Activated naive CD4-positive, alpha-beta T cell treated with anti-CD3 and anti-CD28 coated beads, Interleukin-2, amount 50 U/mL, for 24 hours (primary cell): ENCODE measurements around the gene ACHE.
A peak's percentile ranks its signal among the peaks of the same experiment; 100 is the strongest.

ENCODE experiments used
- H3K27ac Mint-ChIP-seq: one replicate; pipeline ENCODE4 v1.8.0; 2021; ENCODE audit warnings: mild to moderate bottlenecking, mixed read lengths
- H3K27me3 Mint-ChIP-seq: one replicate; pipeline ENCODE4 v1.8.0; 2021; ENCODE audit warnings: mixed read lengths
- H3K36me3 Mint-ChIP-seq: one replicate; pipeline ENCODE4 v1.8.0; 2021; ENCODE audit warnings: mixed read lengths
- H3K4me1 Mint-ChIP-seq: one replicate; pipeline ENCODE4 v1.8.0; 2021; ENCODE audit warnings: mixed read lengths
- H3K4me3 Mint-ChIP-seq: one replicate; pipeline ENCODE4 v1.8.0; 2021; ENCODE audit warnings: mild to moderate bottlenecking, mixed read lengths
- H3K9me3 Mint-ChIP-seq: one replicate; pipeline ENCODE4 v1.8.0; 2021; ENCODE audit warnings: mixed read lengths

The ACHE gene

DNA sequence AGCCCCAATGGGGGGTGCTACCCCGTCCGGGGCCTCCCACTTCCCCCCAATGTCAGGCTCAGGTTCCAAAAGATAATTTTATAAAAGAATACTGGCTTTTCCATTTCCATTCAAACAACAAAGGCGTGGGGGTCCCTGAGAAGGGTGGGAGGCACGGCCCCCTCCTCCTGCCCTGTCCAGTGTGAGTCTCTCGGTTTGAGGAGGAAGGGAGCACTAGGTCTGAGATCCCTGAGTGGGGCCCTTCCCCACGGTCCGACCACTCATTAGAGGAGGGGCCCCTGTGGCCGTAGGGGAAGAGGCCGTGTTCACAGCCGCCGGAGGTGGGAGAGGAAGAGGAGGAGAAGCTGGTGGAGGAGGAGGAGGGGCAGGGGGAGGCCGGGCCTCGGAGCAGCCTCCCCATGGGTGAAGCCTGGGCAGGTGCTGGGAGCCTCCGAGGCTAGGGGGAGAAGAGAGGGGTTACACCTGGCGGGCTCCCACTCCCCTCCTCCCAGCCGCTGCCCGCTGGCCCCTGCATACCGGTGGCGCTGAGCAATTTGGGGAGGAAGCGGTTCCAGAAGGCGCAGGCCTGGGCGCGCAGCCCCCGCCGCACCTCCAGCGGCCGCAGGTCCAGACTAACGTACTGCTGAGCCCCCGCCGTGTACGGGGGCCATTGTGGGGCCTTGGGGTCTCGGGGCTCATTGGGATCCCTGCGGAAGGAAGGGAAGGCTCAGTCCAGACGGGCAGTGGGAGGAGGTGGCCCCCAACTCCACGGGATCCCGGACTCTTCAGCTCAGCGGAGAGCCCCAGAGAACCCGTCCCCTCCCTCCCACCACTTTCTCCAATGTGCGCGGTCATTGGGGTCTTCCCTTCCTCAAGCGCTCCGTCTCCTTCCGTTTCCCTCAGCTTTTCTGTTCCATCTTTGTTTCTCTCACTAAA lies 4.8 kb downstream of the ACHE start:
- H3K4me3 Mint-ChIP-seq: peak overlapping the region; percentile 89
- peaks cover 16% of the 10 kb centered on the region for H3K27me3 Mint-ChIP-seq
- no peaks in the 10 kb centered on the region for H3K9me3 Mint-ChIP-seq
- H3K36me3 Mint-ChIP-seq: peaks cover 20% of the 10 kb centered on the region
- H3K27ac Mint-ChIP-seq: no peak overlapping the region
- H3K4me1 Mint-ChIP-seq: peaks cover 38% of the 10 kb centered on the region

DNA sequence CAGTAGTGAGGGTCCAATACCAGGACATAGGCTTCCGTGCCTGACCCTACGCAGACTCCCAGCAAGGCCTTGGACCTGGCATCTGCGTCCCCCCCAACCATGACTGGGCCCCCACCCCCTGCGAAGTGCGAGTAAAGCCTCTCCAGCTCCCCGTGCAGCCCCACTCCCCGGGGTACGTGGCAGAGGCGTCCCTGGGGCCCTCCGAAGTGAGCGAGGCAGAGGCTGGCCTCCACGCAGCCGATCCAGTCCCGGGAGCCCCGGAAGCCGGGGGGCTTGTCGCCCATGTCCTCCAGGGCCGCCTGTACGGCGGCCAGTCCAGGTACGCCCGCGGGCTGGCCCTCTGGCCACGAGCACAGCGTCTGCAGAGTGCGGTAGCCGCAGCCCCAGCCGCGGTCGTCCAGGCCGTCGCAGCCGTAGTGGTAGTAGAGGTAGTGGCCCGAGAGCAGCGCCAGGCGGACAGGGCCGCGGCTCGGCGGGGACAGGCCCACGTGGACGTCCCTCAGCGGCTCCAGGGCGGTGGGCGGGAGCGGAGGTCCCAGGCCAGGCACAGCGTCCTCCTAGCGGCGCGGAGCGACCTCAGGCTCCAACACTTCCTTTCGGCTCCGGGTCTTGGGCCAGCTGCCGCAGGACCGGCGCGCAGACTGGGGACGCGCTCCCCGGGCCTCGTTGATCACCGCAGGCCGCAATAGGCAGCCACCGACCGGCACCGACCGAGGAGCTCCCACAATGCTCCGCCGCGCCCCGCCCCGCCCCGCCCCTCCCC lies 6.5 kb downstream of the ACHE start, which contains the start of gene UFSP1:
UFSP1 (minus strand) TSS at position 728 of the 763 bp plus-strand sequence; CDS start at position 284, 444 bp downstream.
- peaks cover 29% of the 10 kb centered on the region for H3K36me3 Mint-ChIP-seq
- H3K4me3 Mint-ChIP-seq: peak within 1 kb of the TSS; percentile 89
- no peaks in the 10 kb centered on the region for H3K9me3 Mint-ChIP-seq
- peak within 1 kb of the TSS; percentile 93 for H3K27ac Mint-ChIP-seq
- H3K4me1 Mint-ChIP-seq: peaks cover 37% of the 10 kb centered on the region
- peaks cover 15% of the 10 kb centered on the region for H3K27me3 Mint-ChIP-seq

DNA sequence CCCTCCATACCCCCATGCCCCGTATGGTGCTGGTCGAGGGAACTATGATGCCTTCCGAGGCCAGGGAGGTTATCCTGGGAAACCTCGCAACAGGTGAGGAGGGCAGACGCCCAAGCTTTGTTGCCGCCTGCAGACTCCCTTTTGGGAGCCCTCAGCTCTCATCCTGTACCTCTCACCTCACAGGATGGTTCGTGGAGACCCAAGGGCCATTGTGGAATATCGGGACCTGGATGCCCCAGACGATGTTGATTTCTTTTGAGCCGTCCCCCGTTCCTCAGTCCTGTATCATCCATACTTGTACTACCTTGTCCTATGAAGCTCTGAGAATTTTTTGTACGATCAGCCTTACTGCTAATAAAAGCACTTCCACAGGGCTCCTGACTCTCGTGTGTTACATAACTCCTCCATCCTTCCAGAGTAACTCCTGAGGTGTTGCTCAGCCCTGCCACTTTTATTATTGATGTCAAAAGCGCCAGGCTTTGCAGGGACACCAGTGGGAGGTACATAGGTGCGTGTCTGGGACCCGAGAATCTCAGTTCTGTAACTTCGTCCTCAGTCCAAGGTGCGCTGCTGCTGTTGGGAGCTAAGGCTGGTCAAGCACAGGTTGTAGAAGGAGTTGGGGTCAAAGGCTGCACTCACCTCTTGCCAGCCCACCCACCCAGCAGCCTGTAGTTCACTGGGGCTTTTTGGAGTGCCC lies 7.2 kb downstream of the ACHE start:
- Mint-ChIP-seq H3K4me3 (peak overlapping the region; percentile 89), H3K9me3 (no peaks in the 10 kb centered on the region), H3K27me3 (peaks cover 14% of the 10 kb centered on the region), H3K27ac (peak overlapping the region; percentile 93), H3K36me3 (peaks cover 29% of the 10 kb centered on the region), H3K4me1 (peaks cover 37% of the 10 kb centered on the region)

DNA sequence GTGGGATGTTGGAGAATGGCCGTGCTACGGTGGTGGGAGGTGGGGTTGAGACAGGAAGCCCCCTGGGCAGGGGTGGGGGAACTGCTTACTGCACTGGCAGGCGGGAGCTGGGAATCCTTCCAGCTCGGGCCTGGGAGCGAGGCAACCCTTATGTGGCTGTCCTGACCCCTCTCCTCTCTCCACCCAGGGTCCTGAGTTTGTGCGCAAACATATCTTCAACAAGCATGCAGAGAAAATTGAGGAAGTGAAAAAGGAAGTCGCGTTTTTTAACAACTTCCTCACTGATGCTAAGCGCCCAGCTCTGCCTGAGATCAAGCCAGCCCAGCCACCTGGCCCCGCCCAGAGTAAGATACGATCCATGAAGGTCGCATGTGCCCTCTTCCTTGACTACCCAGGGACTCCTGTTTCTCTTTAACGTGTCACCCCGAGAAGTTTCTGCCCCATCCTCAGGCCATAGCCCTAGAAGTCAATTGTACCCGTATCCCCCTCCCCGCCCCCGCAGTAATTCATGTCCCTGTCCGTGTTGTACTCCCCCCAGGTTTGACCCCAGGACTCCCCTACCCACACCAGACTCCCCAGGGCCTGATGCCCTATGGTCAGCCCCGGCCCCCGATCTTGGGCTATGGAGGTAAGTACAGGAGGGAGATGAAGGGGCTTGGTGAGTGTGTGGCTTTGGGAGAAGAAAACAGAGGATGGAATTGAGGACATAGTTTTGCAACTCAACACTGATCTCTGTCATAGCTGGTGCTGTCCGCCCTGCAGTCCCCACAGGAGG lies 8.0 kb downstream of the ACHE start:
- Mint-ChIP-seq H3K36me3 (peaks cover 34% of the 10 kb centered on the region), H3K27ac (peak overlapping the region; percentile 93), H3K27me3 (peaks cover 11% of the 10 kb centered on the region), H3K9me3 (no peaks in the 10 kb centered on the region), H3K4me1 (peaks cover 37% of the 10 kb centered on the region), H3K4me3 (peak overlapping the region; percentile 89)

DNA sequence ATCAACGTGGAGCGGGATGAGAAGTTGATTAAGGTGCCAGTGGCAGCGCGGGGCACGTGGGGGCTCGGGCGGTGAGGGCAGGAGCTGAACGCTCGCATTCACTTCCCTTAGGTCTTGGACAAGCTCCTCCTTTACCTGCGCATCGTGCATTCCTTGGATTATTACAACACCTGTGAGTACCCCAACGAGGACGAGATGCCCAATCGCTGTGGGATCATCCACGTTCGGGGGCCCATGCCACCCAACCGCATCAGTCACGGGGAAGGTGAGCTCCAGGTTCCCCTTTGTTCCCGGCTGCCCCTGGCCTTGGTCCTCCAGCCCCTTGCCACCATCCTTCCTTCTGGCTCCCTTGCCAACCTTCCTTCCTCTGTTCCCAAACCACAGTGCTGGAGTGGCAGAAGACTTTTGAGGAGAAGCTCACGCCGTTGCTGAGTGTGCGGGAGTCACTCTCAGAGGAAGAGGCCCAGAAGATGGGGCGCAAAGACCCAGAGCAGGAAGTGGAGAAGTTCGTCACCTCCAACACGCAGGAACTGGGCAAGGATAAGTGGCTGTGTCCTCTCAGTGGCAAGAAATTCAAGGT lies 8.7 kb downstream of the ACHE start:
- H3K4me3 Mint-ChIP-seq: peak overlapping the region; percentile 89
- H3K4me1 Mint-ChIP-seq: peaks cover 37% of the 10 kb centered on the region
- H3K36me3 Mint-ChIP-seq: peaks cover 34% of the 10 kb centered on the region

DNA sequence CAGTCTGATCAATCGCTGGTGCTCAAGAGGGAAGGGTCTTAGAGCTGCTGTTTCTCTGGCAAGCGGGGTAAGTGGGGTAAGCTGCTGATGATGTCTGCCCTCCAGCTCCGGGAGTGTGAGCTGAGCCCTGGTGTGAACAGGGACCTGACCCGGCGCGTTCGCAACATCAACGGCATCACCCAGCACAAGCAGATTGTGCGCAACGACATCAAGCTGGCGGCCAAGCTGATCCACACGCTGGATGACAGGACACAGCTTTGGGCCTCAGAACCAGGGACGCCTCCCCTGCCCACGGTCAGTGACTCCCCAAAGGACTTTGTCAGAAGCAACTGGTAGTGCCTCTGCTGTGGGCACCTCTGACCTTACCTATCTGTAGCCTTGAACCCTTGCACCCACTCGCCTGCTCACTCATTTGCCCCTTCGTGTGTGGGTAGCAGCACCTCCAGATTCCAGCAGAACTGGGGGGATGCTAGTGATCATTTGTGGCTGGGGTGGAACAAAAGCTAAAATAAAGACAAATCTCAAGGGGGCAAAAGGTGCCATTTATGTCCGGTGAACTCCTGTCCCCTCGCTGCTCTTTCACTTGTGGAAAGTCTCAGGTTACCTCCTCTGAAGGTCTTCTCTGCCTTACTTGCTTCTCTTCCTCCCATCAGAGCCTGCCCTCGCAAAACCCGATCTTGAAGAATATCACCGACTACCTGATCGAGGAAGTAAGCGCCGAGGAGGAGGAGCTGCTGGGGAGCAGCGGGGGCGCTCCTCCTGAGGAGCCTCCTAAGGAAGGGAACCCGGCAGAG lies 9.3 kb downstream of the ACHE start:
- Mint-ChIP-seq H3K36me3 (peaks cover 34% of the 10 kb centered on the region), H3K4me3 (peak overlapping the region; percentile 47), H3K27me3 (peaks cover under 1% of the 10 kb centered on the region)

More for the DNA sequence above, 8.7 kb downstream of the ACHE start:
- Mint-ChIP-seq H3K9me3 (no peaks in the 10 kb centered on the region), H3K27ac (peak overlapping the region; percentile 93), H3K27me3 (peaks cover 6% of the 10 kb centered on the region)

DNA sequence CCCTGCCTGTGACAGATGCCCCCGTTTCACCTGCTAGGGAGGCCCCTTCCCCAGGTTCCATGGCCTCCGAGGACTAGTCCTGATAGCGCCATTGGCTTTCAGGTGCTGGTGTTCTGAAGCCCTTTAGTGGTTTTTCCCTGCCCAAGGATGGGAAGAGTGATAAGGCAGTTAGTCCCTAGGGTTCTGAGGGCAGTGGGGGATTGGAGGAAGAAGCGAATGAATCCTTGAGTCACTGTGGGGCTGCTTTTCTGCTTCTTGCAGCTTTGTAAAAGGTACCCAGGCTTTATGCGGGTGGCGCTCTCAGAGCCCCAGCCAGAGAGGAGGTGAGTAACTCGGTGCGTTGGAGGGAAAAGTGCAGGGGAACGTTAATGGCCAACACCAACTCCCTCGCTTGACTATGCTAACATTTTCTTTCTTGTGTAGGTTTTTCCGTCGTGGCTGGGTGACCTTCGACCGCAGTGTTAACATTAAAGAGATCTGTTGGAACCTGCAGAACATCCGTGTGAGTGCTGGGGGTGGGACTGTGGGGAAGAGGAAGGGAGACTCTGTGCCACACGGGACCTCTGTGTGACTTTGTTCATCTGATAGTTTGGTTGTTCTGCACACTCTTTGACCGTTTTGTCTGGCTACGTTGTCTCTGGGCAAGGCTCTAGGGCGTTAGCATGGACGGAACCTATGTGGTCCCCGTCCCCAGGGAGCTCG lies 10.1 kb downstream of the ACHE start:
- Mint-ChIP-seq H3K4me3 (peak overlapping the region; percentile 8), H3K4me1 (peaks cover 32% of the 10 kb centered on the region), H3K27me3 (no peaks in the 10 kb centered on the region), H3K36me3 (peaks cover 36% of the 10 kb centered on the region), H3K27ac (peak overlapping the region; percentile 55), H3K9me3 (no peaks in the 10 kb centered on the region)

More for the DNA sequence above, 9.3 kb downstream of the ACHE start:
- Mint-ChIP-seq H3K4me1 (peaks cover 33% of the 10 kb centered on the region), H3K27ac (no peak overlapping the region), H3K9me3 (no peaks in the 10 kb centered on the region)

DNA sequence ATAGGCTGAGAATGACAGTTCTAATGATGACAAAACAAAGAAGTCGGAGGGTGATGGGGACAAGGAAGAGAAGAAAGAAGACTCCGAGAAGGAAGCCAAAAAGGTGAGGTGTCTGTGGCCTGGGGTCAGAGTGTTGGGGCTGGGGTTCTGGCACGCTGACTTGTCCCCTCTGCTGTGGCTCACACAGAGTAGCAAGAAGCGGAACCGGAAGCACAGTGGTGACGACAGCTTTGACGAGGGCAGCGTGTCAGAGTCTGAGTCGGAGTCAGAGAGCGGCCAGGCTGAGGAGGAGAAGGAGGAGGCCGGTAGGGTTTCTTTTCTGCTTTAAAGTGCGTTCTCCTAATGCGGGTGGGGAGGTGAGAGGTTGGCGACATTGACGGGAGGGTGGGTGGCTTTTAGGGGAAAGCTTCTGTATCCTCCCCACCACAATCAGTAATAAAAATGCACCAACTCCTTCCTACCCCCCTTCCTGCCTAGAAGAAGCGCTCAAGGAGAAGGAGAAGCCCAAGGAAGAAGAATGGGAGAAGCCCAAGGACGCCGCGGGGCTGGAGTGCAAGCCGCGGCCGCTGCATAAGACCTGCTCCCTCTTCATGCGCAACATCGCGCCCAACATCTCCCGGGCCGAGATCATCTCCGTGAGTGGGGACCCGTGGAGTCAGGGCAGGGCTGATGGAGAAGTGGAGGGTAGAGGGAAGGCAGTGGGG lies 10.8 kb downstream of the ACHE start:
- H3K9me3 Mint-ChIP-seq: no peaks in the 10 kb centered on the region
- no peak overlapping the region for H3K4me3 Mint-ChIP-seq
- peaks cover 38% of the 10 kb centered on the region for H3K36me3 Mint-ChIP-seq
- H3K4me1 Mint-ChIP-seq: peaks cover 32% of the 10 kb centered on the region
- no peak overlapping the region for H3K27ac Mint-ChIP-seq
- H3K27me3 Mint-ChIP-seq: no peaks in the 10 kb centered on the region

DNA sequence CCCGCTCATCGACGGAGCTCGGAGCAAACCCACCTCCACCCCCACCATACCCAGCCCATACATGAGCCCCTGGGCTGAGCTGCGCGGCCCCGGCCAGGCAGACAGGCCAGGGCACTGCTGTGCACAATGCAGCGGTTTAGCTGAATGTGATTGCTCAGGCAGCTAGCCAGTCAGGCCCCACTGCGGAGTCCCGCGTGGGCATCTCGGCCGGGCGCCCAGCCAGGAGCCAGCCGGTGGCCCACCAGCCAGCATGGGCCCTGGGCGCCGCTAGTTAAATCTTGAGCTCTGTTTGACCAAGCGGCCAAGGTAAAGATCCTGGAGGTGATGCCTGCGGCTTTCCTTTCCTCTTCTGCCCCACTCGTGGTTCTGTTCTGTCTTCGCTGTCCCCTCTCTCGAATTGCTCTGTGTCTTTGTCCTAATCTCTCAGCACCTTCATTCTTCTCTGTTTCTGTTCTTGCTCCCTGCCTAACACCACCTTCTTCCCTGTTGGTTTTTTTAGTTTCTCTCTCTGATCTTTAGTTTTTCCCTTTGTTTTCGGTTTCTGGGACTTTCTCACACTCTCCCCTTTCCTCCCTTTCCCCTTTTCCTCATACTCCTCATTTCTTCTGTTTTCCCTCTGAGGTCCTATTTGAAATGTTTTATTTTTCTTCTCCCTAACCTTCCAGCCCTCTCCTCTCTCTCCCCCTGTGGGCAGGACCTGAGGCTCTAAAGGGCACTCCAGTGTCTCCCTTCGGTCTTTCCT lies 12.7 kb downstream of the ACHE start:
- H3K27me3 Mint-ChIP-seq: no peaks in the 10 kb centered on the region
- peaks cover 42% of the 10 kb centered on the region for H3K4me1 Mint-ChIP-seq
- peaks cover 37% of the 10 kb centered on the region for H3K36me3 Mint-ChIP-seq
- H3K9me3 Mint-ChIP-seq: no peaks in the 10 kb centered on the region
- no peak overlapping the region for H3K4me3 Mint-ChIP-seq
- H3K27ac Mint-ChIP-seq: peak overlapping the region; percentile 2

DNA sequence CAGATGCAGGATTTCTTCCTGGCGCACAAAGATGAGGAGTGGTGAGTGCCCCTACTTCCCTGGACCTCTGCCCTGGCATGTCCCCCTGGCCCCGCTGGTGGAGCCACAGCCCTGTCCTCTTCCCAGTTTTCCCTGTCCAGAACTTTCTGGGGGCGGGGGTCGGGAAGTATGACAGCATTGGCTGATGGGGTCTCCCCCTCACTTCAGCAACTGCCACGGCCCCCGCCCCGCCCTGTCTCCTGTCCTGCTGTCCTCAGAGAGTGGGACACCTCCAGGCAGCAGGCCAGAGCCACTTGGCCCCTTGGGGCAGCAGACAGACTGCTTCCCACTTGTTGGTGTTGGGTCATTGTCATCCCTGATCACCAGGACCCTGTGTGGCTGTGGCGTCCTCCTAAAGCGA lies 13.5 kb downstream of the ACHE start:
- peaks cover 40% of the 10 kb centered on the region for H3K4me1 Mint-ChIP-seq
- H3K9me3 Mint-ChIP-seq: no peaks in the 10 kb centered on the region
- H3K36me3 Mint-ChIP-seq: peaks cover 31% of the 10 kb centered on the region
- H3K27ac Mint-ChIP-seq: no peak overlapping the region
- H3K4me3 Mint-ChIP-seq: no peak overlapping the region
- H3K27me3 Mint-ChIP-seq: no peaks in the 10 kb centered on the region

DNA sequence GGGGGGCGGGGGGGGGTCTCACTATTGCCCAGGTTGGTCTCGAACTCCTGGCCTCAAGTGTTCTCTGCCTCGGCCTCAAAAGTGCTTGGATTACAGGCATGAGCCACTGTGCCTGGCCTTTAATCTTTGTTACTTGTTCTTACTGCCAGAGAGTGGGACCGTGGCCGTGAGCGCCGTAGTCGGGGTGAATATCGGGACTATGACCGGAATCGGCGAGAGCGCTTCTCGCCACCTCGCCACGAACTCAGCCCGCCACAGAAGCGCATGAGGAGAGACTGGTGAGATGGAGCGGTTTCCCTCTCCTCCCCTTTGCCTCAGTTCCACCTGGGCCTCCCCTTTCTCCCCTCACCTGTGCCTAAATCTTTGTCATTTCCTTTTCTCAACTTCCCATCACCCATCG lies 14.6 kb downstream of the ACHE start:
- H3K9me3 Mint-ChIP-seq: no peaks in the 10 kb centered on the region
- peaks cover 39% of the 10 kb centered on the region for H3K4me1 Mint-ChIP-seq
- H3K4me3 Mint-ChIP-seq: no peak overlapping the region
- H3K27me3 Mint-ChIP-seq: no peaks in the 10 kb centered on the region
- peaks cover 25% of the 10 kb centered on the region for H3K36me3 Mint-ChIP-seq
- no peak overlapping the region for H3K27ac Mint-ChIP-seq

DNA sequence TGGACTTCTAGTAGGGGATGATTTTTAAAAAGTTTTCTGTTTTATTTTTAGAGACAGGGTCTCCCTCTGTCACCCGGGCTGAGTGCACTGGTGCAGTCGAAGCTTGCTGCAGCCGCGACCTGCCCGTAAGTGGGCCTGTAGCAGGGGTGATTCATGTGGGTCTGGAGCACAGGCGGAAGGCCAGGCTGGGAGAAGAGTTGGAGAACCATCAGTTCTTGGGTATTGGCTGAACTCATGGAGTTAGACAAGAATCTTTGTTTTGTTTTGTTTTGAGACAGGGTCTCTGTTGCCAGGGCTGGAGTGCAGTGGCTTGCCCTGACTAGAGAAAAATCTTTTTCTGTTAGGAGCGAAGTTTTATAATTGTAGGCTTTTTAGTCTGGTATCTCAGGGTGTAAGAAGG lies 15.0 kb downstream of the ACHE start:
- no peaks in the 10 kb centered on the region for H3K9me3 Mint-ChIP-seq
- peaks cover 22% of the 10 kb centered on the region for H3K36me3 Mint-ChIP-seq
- no peaks in the 10 kb centered on the region for H3K27me3 Mint-ChIP-seq
- peak overlapping the region; percentile 76 for H3K27ac Mint-ChIP-seq
- no peak overlapping the region for H3K4me3 Mint-ChIP-seq
- H3K4me1 Mint-ChIP-seq: peaks cover 42% of the 10 kb centered on the region
